Measurements from ENCODE around the gene TENM4.

DNA sequence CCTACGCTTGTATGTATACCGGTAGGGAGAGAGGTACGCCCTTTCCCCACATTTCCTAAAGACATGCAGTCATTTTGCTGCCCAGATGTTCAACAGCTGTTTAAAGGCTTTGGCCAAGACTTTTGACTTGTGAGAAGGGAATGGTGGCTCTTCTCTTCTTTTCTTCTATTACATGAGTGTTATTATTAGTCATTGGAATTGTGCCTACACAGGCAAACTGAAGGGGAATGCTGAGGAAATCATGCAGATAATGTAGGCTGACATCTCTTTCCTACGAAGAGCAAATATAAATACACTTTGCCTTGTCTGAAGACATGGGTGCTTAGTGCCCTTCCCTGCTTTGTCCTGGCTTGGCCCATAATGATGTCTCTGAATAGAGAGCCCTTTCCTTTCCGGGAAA is 671.9 kb downstream of the TENM4 start:
- TF ChIP-seq STAT6 (CRISPR knock-in tag; conservative IDR thresholded peaks at IDR 0.05; ENCODE audit: low read depth) (no peak), ETV6 (CRISPR knock-in tag; IDR thresholded peaks at IDR 0.05) (no peak), CREB1 (CRISPR knock-in tag; IDR thresholded peaks at IDR 0.05) (no peak), TEAD4 (CRISPR knock-in tag; IDR thresholded peaks at IDR 0.05) (no peak), USF1 (CRISPR knock-in tag; IDR thresholded peaks at IDR 0.05) (no peak)
- TF ChIP-seq, protein P1, sequence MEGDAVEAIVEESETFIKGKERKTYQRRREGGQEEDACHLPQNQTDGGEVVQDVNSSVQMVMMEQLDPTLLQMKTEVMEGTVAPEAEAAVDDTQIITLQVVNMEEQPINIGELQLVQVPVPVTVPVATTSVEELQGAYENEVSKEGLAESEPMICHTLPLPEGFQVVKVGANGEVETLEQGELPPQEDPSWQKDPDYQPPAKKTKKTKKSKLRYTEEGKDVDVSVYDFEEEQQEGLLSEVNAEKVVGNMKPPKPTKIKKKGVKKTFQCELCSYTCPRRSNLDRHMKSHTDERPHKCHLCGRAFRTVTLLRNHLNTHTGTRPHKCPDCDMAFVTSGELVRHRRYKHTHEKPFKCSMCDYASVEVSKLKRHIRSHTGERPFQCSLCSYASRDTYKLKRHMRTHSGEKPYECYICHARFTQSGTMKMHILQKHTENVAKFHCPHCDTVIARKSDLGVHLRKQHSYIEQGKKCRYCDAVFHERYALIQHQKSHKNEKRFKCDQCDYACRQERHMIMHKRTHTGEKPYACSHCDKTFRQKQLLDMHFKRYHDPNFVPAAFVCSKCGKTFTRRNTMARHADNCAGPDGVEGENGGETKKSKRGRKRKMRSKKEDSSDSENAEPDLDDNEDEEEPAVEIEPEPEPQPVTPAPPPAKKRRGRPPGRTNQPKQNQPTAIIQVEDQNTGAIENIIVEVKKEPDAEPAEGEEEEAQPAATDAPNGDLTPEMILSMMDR (IDR thresholded peaks at IDR 0.05) = no peak

All from WTC11 (cell line).